Right lobe of liver (tissue), 6 donors: ENCODE data around the gene ARL6IP4. TPM values are rescaled to one million over a fixed set of nuclear protein-coding genes. Genes with fewer than 3 reads are reported as not detected.
A peak's percentile ranks its signal among the peaks of the same experiment; 100 is the strongest.

Source experiments
- ATAC-seq, 4 donors: fragments of 200-7000 bp; cut with Tn5 transposase; one replicate each; pipeline ENCODE4 v1.9.1; 2020; ENCODE audit warnings: mild to moderate bottlenecking in 4 of 4, moderate library complexity in 4 of 4
- DNase-seq, 3 donors: peaks; one replicate each; pipeline ENCODE4 v3.0.0-alpha.2; 2020
- H3K27ac ChIP-seq, 3 donors: fragments of 200-600 bp; one replicate each; pipeline ENCODE4 v1.8.0; 2022
- H3K27me3 ChIP-seq, 2 donors: fragments of 200-600 bp; one replicate each; pipeline ENCODE4 v1.8.0; 2022
- H3K36me3 ChIP-seq, 4 donors: fragments of 200-600 bp; sonication (generic) in 1 of 4; one replicate each; pipeline versions ENCODE4 v1.5.1 to v1.8.0; 2017 to 2022; ENCODE audit warnings: control low read depth in 1 of 4
- H3K4me1 ChIP-seq, 4 donors: fragments of 200-600 bp; sonication (generic) in 1 of 4; one replicate each; pipeline versions ENCODE4 v1.5.1 to v1.8.0; 2017 to 2022; ENCODE audit warnings: control low read depth in 1 of 4
- H3K4me3 ChIP-seq, 3 donors: fragments of 200-600 bp; one replicate each; pipeline ENCODE4 v1.8.0; 2022
- H3K9me3 ChIP-seq, 4 donors: fragments of 200-600 bp; sonication (generic) in 1 of 4; one replicate each; pipeline versions ENCODE4 v1.5.1 to v1.8.0; 2017 to 2022; ENCODE audit warnings: control low read depth in 1 of 4
- POLR2A ChIP-seq: fragments of 450-650 bp; IDR thresholded peaks from one replicate; pipeline ENCODE4 v1.6.1; 2017; ENCODE audit warnings: antibody characterized with exemption, mild to moderate bottlenecking
- WGBS: methylation state at CpG from one replicate; pipeline ENCODE4 v1.1.6; 2018; ENCODE audit warnings: low coverage, low lambda C conversion rate; ENCODE audit not compliant: insufficient coverage; ENCODE audit errors: missing lambda C conversion rate; 5-methylcytosine and 5-hydroxymethylcytosine counted together
- intact Hi-C, 2 donors: fragments of 100-400 bp; cut with DNase I; formaldehyde crosslinking; loops; one replicate each; pipeline versions ENCODE4 v1.11.2 to v1.14.1; 2022
- total RNA-seq, 6 experiments: library from RNA; depleted of rRNA in 2 of 6; stranded (reverse); fragments of >200 nt in 2 of 6; fragmentation: NEBNext Ultra II Directional in 3 of 6; extraction: Animal tissue kit (Norgen Biotek cat#: 25700) in 3 of 6; gene quantifications; one replicate each; pipeline versions ENCODE4 v1.1.0 to v1.2.4, GENCODE V29; 2016 to 2023
- TF ChIP-seq, protein P1 (sequence below), 4 donors: fragments of 200-600 bp in 3 of 4; fragments of 450-650 bp in 1 of 4; IDR thresholded peaks; one replicate each; pipeline versions ENCODE4 v1.5.1 to v1.8.0; 2016 to 2022; ENCODE audit warnings: antibody characterized with exemption in 4 of 4, mild to moderate bottlenecking in 2 of 4
- donor health status: DM: no; HTN: yes; CAD: no.
- donor health status: DM: no; HTN: no; CAD: no.
- donor health status: DM: no; HTN: no; CAD: no.
- donor health status: DM: no; HTN: yes; CAD: no.
- donor health status: DM: no; HTN: yes; CAD: no.

The ARL6IP4 gene
- total RNA-seq, 6 experiments from 2014 or later = 84.7 to 146 (median 110) TPM

DNA sequence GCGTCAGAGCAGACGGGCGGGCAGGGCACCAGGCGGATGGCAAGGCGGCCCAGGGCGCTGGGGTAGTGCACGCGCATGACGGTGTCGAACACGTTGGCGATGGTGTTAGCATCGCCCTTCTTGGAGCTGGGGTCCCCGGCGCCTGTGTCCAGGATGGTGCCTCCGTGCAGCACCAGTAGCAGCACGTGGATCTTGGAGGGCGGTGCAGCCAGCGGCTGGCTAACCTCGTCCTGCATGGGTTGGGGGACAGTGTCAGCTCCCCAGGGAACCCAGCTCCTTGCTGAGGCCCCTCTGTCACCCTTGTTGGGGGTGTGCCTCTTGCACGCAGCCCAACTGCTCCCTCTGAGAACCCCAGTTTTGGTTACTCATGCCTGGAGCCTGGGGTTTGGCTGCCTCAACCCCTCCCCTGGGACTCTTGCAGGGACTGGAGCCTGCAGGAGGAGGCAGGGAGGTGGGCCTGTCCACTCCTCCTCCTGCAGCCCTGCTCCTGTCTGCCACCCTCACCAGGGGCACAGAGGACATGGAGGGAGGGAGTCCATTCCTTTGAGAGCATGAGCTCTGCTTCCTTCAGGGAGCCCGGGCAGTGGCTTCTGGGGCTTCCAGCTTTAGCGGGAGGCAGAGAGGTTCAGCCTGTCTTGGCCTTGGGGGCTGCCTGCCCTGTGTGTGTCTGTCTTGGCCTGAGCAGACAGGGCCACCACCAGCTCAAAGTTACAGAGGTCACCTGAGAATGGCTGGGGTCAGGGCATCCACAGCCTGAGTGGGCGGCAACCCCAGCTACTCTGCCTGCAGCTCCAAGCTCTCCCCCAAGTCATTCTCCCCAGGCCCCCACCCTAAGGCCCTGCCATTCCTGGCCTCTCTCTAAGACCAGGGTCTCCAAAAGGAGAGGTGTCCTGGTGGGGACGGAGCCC, 17.1 kb downstream of the ARL6IP4 start:
- DNase-seq = no peak
- WGBS = 91% methylated on average over 8 of the region's 25 CpGs
- no peaks in the 10 kb centered on the region for H3K36me3 ChIP-seq
- ATAC-seq = no peak
- H3K4me3 ChIP-seq = no peak overlapping the region
- peak overlapping the region in 1 of 3 donors; percentile 66 for H3K27ac ChIP-seq
- H3K4me1 ChIP-seq = peaks cover 0 to 65% (median 30%) of the 10 kb centered on the region in 4 donors
- H3K27me3 ChIP-seq = no peaks in the 10 kb centered on the region
- TF ChIP-seq POLR2A = no peak
- TF ChIP-seq, protein P1, sequence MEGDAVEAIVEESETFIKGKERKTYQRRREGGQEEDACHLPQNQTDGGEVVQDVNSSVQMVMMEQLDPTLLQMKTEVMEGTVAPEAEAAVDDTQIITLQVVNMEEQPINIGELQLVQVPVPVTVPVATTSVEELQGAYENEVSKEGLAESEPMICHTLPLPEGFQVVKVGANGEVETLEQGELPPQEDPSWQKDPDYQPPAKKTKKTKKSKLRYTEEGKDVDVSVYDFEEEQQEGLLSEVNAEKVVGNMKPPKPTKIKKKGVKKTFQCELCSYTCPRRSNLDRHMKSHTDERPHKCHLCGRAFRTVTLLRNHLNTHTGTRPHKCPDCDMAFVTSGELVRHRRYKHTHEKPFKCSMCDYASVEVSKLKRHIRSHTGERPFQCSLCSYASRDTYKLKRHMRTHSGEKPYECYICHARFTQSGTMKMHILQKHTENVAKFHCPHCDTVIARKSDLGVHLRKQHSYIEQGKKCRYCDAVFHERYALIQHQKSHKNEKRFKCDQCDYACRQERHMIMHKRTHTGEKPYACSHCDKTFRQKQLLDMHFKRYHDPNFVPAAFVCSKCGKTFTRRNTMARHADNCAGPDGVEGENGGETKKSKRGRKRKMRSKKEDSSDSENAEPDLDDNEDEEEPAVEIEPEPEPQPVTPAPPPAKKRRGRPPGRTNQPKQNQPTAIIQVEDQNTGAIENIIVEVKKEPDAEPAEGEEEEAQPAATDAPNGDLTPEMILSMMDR (IDR thresholded peaks at IDR 0.05) = no peak
- no peaks in the 10 kb centered on the region for H3K9me3 ChIP-seq
- intact Hi-C loops = loop anchor here in 1 of 2 donors (10.0 kb wide), 1 partner anchor 247 kb away; no protein-coding TSS in a partner anchor

DNA sequence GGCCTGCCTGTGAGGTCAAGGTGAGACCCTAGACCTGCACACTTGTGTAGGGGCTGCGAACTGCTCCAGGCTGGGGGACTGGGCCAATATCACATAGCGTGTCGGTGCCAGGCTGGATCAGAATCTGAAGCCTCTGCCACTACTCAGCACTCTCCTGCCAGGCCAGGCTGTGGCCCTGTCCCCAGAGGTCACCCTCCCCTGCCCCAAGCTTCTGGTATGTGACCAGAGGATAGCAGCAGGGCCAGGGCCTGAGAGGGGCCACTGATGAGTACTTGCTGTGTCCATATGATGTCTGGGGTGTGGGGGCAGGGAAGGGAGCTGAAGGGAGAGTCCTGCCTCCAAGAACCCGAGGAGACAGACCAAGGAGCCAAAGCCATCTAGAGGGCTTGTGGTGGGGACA, 17.8 kb downstream of the ARL6IP4 start:
- Histone ChIP-seq H3K4me1 (peaks cover 0 to 59% (median 26%) of the 10 kb centered on the region in 4 donors), H3K36me3 (no peaks in the 10 kb centered on the region), H3K27ac (peak overlapping the region in 1 of 3 donors; percentile 9), H3K4me3 (no peak overlapping the region), H3K9me3 (no peaks in the 10 kb centered on the region), H3K27me3 (no peaks in the 10 kb centered on the region)
- DNase-seq = peak in 1 of 3 donors; percentile 73
- WGBS = no CpG with 5 or more reads among the region's 4 CpGs
- intact Hi-C loops = loop anchor here in 1 of 2 donors (10.0 kb wide), 1 partner anchor 246 kb away; no protein-coding TSS in a partner anchor
- TF ChIP-seq POLR2A = no peak
- ATAC-seq = peak in 2 of 4 donors; percentile 7 to 10

DNA sequence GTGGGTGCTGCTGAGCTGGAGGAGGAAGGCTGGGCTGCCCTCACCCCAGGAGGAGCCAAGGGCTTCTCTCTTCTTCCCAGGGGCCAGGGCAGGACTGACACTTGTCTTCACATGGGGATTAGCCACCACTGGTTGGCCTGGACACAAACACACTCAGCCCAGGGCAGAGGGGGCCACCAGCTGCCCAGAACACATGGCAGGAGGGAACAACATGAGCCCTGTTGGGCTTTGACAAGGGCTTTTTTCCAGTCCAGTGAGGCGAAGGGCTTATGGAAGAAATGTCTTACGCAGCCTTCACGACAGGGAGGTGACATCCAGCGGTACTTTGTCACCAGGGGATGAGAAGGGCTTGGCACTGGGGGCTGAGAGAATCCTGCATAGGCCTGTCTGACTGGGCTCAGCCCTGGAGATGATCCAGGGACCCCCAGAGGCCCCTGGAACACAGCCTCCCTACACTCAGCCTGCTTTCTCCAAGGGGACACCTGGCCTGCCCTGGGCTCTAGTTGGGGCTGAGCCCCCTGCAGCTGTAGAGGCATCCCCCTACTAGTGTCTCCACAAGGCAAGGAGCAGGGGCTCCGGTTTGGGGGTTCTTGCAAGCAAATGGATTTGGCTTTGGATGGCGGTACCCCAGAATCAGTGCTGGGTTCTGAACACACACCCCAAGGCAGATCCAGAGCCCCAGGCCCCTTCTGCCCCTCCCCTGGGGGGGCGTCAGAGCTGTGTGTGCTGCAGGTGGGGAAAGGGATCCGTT, 18.9 kb downstream of the ARL6IP4 start:
- TF ChIP-seq, protein P1 (IDR thresholded peaks at IDR 0.05) = no peak
- no peak for TF ChIP-seq POLR2A
- ATAC-seq (no peak), DNase-seq (peak in 1 of 3 donors; percentile 32)
- H3K36me3 ChIP-seq = peaks cover 0 to 2% (median 0%) of the 10 kb centered on the region in 4 donors
- whole genome bisulfite sequencing = 97% methylated on average over 4 of the region's 8 CpGs
- no peaks in the 10 kb centered on the region for H3K9me3 ChIP-seq
- no peaks in the 10 kb centered on the region for H3K27me3 ChIP-seq
- intact Hi-C loops = loop anchor here in 1 of 2 donors (10.0 kb wide), 1 partner anchor 245 kb away; no protein-coding TSS in a partner anchor
- no peak overlapping the region for H3K4me3 ChIP-seq
- H3K4me1 ChIP-seq = peaks cover 0 to 49% (median 21%) of the 10 kb centered on the region in 4 donors
- no peak overlapping the region for H3K27ac ChIP-seq

DNA sequence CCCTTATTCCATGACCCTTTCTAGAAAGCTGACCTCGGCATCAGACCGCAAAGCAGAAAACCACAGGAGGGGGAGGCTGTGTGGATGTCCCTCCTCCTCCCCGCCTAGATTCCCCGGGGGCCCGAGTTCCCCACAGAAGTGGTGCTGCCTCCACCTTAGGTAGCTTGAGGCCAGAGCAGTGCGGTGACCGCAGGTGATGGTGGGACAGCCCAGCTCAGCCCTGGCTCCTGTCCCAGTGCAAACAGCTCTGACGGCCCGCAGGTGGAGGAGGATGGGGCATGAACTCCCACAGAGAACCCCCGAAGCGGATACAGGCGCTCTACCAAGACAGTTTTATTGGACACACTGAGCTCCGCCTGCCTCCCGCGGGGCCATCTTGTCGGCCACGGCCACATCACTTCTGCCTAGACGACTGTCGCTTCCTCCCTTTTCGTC, 19.5 kb downstream of the ARL6IP4 start:
- Histone ChIP-seq H3K9me3 (no peaks in the 10 kb centered on the region), H3K4me3 (no peak overlapping the region), H3K27ac (no peak overlapping the region), H3K36me3 (peaks cover 0 to 8% (median 0%) of the 10 kb centered on the region in 4 donors), H3K4me1 (peaks cover 0 to 42% (median 18%) of the 10 kb centered on the region in 4 donors), H3K27me3 (no peaks in the 10 kb centered on the region)
- ATAC-seq = no peak
- TF ChIP-seq, protein P1 (IDR thresholded peaks at IDR 0.05) = no peak
- no peak for TF ChIP-seq POLR2A
- intact Hi-C loops = loop anchor here in 1 of 2 donors (10.0 kb wide), 1 partner anchor 245 kb away; no protein-coding TSS in a partner anchor
- 89% methylated on average over 8 of the region's 20 CpGs for WGBS
- DNase-seq = peak in 1 of 3 donors; percentile 51
